Esophagus squamous epithelium (tissue), 4 donors: ENCODE measurements around the gene CES5A.

ENCODE experiments used
- CTCF ChIP-seq, 6 experiments: fragments of 450-650 bp in 4 of 6; fragments of 200-600 bp in 2 of 6; sonication (generic) in 2 of 6; IDR thresholded peaks; one replicate each; pipeline ENCODE4 v1.5.1; 2016 to 2019; ENCODE audit warnings: antibody characterized with exemption in 6 of 6, mild to moderate bottlenecking in 4 of 6, moderate library complexity in 4 of 6
- POLR2A ChIP-seq, 4 donors: fragments of 450-650 bp; IDR thresholded peaks; one replicate each; pipeline ENCODE4 v1.6.1; 2017; ENCODE audit warnings: antibody characterized with exemption in 4 of 4, mild to moderate bottlenecking in 4 of 4, moderate library complexity in 3 of 4

GRCh38 chr16:55824473-55825000 lies 50.6 kb downstream of the CES5A start:
- no peak for TF ChIP-seq CTCF (IDR thresholded peaks at IDR 0.05)
- no peak for TF ChIP-seq POLR2A (IDR thresholded peaks at IDR 0.05)
